Measurements from ENCODE around the gene ACTR8.

DNA sequence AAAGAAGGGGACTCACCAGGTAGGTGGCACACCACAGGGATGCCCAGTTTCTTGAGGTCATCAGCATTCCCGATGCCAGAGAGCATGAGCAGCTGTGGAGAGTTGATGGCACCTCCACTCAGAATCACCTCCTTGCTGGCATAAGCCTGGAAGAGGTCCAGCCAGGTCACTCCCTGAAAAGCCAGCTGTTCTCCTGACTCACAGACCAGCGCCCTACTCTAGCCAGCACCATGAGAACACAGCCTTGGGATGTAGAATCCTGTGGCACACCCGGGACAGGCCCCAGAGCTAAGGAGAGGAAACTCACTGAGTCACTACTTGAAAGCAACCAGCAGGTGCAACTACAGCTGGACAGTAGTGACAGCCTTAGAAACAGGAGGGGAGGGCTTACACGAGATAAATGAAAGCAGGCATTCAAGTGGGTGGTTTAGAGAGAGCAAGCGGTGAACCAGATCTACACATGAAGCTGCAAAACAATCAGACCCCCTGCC, 60.3 kb downstream of the ACTR8 start:
- TF ChIP-seq, protein P1, sequence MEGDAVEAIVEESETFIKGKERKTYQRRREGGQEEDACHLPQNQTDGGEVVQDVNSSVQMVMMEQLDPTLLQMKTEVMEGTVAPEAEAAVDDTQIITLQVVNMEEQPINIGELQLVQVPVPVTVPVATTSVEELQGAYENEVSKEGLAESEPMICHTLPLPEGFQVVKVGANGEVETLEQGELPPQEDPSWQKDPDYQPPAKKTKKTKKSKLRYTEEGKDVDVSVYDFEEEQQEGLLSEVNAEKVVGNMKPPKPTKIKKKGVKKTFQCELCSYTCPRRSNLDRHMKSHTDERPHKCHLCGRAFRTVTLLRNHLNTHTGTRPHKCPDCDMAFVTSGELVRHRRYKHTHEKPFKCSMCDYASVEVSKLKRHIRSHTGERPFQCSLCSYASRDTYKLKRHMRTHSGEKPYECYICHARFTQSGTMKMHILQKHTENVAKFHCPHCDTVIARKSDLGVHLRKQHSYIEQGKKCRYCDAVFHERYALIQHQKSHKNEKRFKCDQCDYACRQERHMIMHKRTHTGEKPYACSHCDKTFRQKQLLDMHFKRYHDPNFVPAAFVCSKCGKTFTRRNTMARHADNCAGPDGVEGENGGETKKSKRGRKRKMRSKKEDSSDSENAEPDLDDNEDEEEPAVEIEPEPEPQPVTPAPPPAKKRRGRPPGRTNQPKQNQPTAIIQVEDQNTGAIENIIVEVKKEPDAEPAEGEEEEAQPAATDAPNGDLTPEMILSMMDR (conservative IDR thresholded peaks at IDR 0.05; ENCODE audit: low read depth, low read length): no peak
- no peak for TF ChIP-seq EZH2phosphoT487 (IDR thresholded peaks at IDR 0.05; ENCODE audit: borderline replicate concordance, low read length)

All from PC-3 (cell line).